IMR-90 (cell line): ENCODE results near the gene HMCES. TPM values are rescaled to one million over a fixed set of nuclear protein-coding genes. Genes with fewer than 3 reads are reported as not detected.

Experiments used
- ATAC-seq: fragments of 200-7000 bp; cut with Tn5 transposase; 2 replicates; pipeline ENCODE4 v1.9.1; 2020; ENCODE audit warnings: low read depth, mild to moderate bottlenecking, moderate library complexity
- BruUV-seq: library from RNA; stranded (reverse); fragments of 400-500 nt; replicated peaks from 2 replicates; lab custom pipeline; 2021; lab: Mats Ljungman, UMichigan
- CTCF ChIA-PET: fragments of 300-600 bp; formaldehyde crosslinking; extraction: SDS; loops from one replicate; lab custom pipeline; 2021; ENCODE audit warnings: antibody characterized with exemption; lab: Yijun Ruan, JAX
- POLR2A ChIA-PET: fragments of 300-600 bp; sonication (Branson Sonifier 250); formaldehyde crosslinking; loops from one replicate; lab custom pipeline; 2022; ENCODE audit warnings: antibody characterized with exemption; ENCODE audit not compliant: unreplicated experiment; lab: Charles Lee
- DNase-seq: peaks from one replicate; pipeline ENCODE4 v3.0.0; 2013
- H2AFZ ChIP-seq: replicated peaks from 2 replicates; pipeline ENCODE3; 2013; ENCODE audit warnings: low read length, mild to moderate bottlenecking; ENCODE audit not compliant: poor library complexity
- H2AK5ac ChIP-seq: 2 replicates; pipeline ENCODE4 v1.6.1; 2013; ENCODE audit warnings: low read depth, low read length, inconsistent platforms
- H2AK9ac ChIP-seq: replicated peaks from 2 replicates; pipeline ENCODE3; 2013; ENCODE audit warnings: mild to moderate bottlenecking, low read depth, low read length, moderate library complexity; ENCODE audit not compliant: poor library complexity
- H2BK120ac ChIP-seq: 2 replicates; pipeline ENCODE4 v1.6.1; 2013; ENCODE audit warnings: low read depth, low read length, inconsistent platforms
- H2BK15ac ChIP-seq: 3 replicates; pipeline ENCODE4 v1.6.1; 2013; ENCODE audit warnings: low read depth, low read length, inconsistent platforms
- H2BK20ac ChIP-seq: 2 replicates; pipeline ENCODE4 v1.6.1; 2013; ENCODE audit warnings: low read depth, mild to moderate bottlenecking, inconsistent platforms, low read length, moderate library complexity
- H2BK5ac ChIP-seq: 2 replicates; pipeline ENCODE4 v1.6.1; 2013; ENCODE audit warnings: mild to moderate bottlenecking, low read depth, low read length, inconsistent platforms; ENCODE audit not compliant: poor library complexity, severe bottlenecking
- H3K14ac ChIP-seq: replicated peaks from 2 replicates; pipeline ENCODE4 v1.6.1; 2013; ENCODE audit warnings: low read depth, low read length, inconsistent platforms
- H3K18ac ChIP-seq: 2 replicates; pipeline ENCODE4 v1.6.1; 2013; ENCODE audit warnings: low read depth, low read length, control low read depth
- H3K23ac ChIP-seq: 2 replicates; pipeline ENCODE4 v1.6.1; 2013; ENCODE audit warnings: low read depth, low read length, inconsistent platforms
- H3K27ac ChIP-seq: 2 replicates; pipeline ENCODE4 v1.5.1; 2013; ENCODE audit warnings: mild to moderate bottlenecking, control low read depth, low read length; ENCODE audit not compliant: insufficient read depth
- H3K27me3 ChIP-seq: 2 replicates; pipeline ENCODE4 v1.6.1; 2013; ENCODE audit warnings: low read length; ENCODE audit not compliant: control insufficient read depth, insufficient read depth
- H3K36me3 ChIP-seq: 2 replicates; pipeline ENCODE4 v1.6.1; 2013; ENCODE audit warnings: low read length, mixed read lengths; ENCODE audit not compliant: control insufficient read depth, insufficient read depth
- H3K4ac ChIP-seq: 2 replicates; pipeline ENCODE4 v1.6.1; 2013; ENCODE audit warnings: low read depth, low read length, inconsistent platforms
- H3K4me1 ChIP-seq: 2 replicates; pipeline ENCODE4 v1.6.1; 2013; ENCODE audit warnings: low read length, mixed read lengths; ENCODE audit not compliant: control insufficient read depth, insufficient read depth
- H3K4me2 ChIP-seq: 2 replicates; pipeline ENCODE4 v1.6.1; 2013; ENCODE audit warnings: low read depth, mild to moderate bottlenecking, control low read depth, low read length, moderate library complexity
- H3K4me3 ChIP-seq: 2 replicates; pipeline ENCODE4 v1.5.1; 2013; ENCODE audit warnings: low read depth, mild to moderate bottlenecking, control low read depth, low read length, moderate library complexity; ENCODE audit not compliant: insufficient read depth
- H3K56ac ChIP-seq: 2 replicates; pipeline ENCODE4 v1.6.1; 2013; ENCODE audit warnings: low read length, inconsistent platforms; ENCODE audit not compliant: insufficient read depth; ENCODE audit errors: extremely low read depth
- H3K79me1 ChIP-seq, 2 experiments: 2 replicates each; pipeline ENCODE4 v1.6.1; 2013; ENCODE audit warnings: low read length in 2 of 2, inconsistent platforms in 1 of 2, low read depth in 1 of 2
- H3K9ac ChIP-seq: 2 replicates; pipeline ENCODE4 v1.6.1; 2013; ENCODE audit warnings: low read depth, low read length, control low read depth
- H3K9me1 ChIP-seq: 2 replicates; pipeline ENCODE4 v1.6.1; 2013; ENCODE audit warnings: low read length, inconsistent platforms; ENCODE audit not compliant: insufficient read depth
- H3K9me3 ChIP-seq: 2 replicates; pipeline ENCODE4 v1.6.1; 2013; ENCODE audit warnings: low read length; ENCODE audit not compliant: control insufficient read depth, insufficient read depth
- H4K20me1 ChIP-seq: 2 replicates; pipeline ENCODE4 v1.6.1; 2013; ENCODE audit warnings: low read length, inconsistent platforms; ENCODE audit not compliant: insufficient read depth
- H4K5ac ChIP-seq: 2 replicates; pipeline ENCODE4 v1.6.1; 2013; ENCODE audit warnings: mild to moderate bottlenecking, low read depth, low read length, control low read depth
- H4K8ac ChIP-seq, 2 experiments: 2 replicates each; pipeline ENCODE4 v1.6.1; 2013; ENCODE audit warnings: low read depth in 2 of 2, low read length in 2 of 2, control low read depth in 1 of 2, inconsistent platforms in 1 of 2
- H4K91ac ChIP-seq: 2 replicates; pipeline ENCODE4 v1.6.1; 2013; ENCODE audit warnings: low read depth, low read length, inconsistent platforms; ENCODE audit not compliant: insufficient read depth
- CEBPB ChIP-seq: IDR thresholded peaks from 2 replicates; pipeline ENCODE4 v1.6.1; 2012; ENCODE audit warnings: low read depth, low read length, improper control_type of control experiment
- CHD1 ChIP-seq: IDR thresholded peaks from 2 replicates; pipeline ENCODE4 v1.6.1; 2012; ENCODE audit warnings: low read depth, low read length, improper control_type of control experiment
- CTCF ChIP-seq: conservative IDR thresholded peaks from 2 replicates; pipeline ENCODE4 v1.5.1; 2012; ENCODE audit warnings: mild to moderate bottlenecking, low read depth, low read length, improper control_type of control experiment
- ELK1 ChIP-seq: fragments of 150-350 bp; IDR thresholded peaks from 2 replicates; pipeline ENCODE4 v1.6.1; 2016; ENCODE audit warnings: low read depth, mild to moderate bottlenecking, low read length, moderate library complexity, borderline replicate concordance
- FOS ChIP-seq: fragments of 150-350 bp; IDR thresholded peaks from 2 replicates; pipeline ENCODE4 v1.6.1; 2016; ENCODE audit warnings: low read depth, low read length
- MAFK ChIP-seq: IDR thresholded peaks from 2 replicates; pipeline ENCODE4 v1.6.1; 2012; ENCODE audit warnings: low read depth, low read length, improper control_type of control experiment
- MAZ ChIP-seq: IDR thresholded peaks from 2 replicates; pipeline ENCODE4 v1.6.1; 2012; ENCODE audit warnings: low read depth, mild to moderate bottlenecking, low read length, improper control_type of control experiment, moderate library complexity, borderline replicate concordance
- MXI1 ChIP-seq: IDR thresholded peaks from 2 replicates; pipeline ENCODE4 v1.6.1; 2012; ENCODE audit warnings: low read depth, mild to moderate bottlenecking, low read length, moderate library complexity, borderline replicate concordance
- NFE2L2 ChIP-seq: fragments of 150-350 bp; IDR thresholded peaks from 2 replicates; pipeline ENCODE4 v1.6.1; 2016; ENCODE audit warnings: low read depth, mild to moderate bottlenecking, low read length
- POLR2A ChIP-seq: IDR thresholded peaks from 2 replicates; pipeline ENCODE4 v1.6.1; 2012; ENCODE audit warnings: mild to moderate bottlenecking, low read depth, low read length
- RCOR1 ChIP-seq: IDR thresholded peaks from 2 replicates; pipeline ENCODE4 v1.6.1; 2012; ENCODE audit warnings: mild to moderate bottlenecking, low read length, improper control_type of control experiment; ENCODE audit not compliant: insufficient replicate concordance
- RFX5 ChIP-seq: IDR thresholded peaks from 2 replicates; pipeline ENCODE4 v1.8.0; 2012; ENCODE audit warnings: low read depth, mild to moderate bottlenecking, low read length, moderate library complexity
- SMC3 ChIP-seq: fragments of 150-350 bp; IDR thresholded peaks from 2 replicates; pipeline ENCODE4 v1.6.1; 2016; ENCODE audit warnings: low read depth, mild to moderate bottlenecking, antibody characterized with exemption, low read length, moderate library complexity
- USF2 ChIP-seq: fragments of 150-350 bp; IDR thresholded peaks from 2 replicates; pipeline ENCODE4 v1.6.1; 2017; ENCODE audit warnings: mild to moderate bottlenecking, antibody characterized with exemption, low read length, low read depth
- WGBS, 2 experiments: methylation state at CpG; one replicate each; pipeline versions ENCODE4 v1.1.5 to v1.1.7; 2013; ENCODE audit warnings: missing lambda C conversion rate in 2 of 2; ENCODE audit not compliant: insufficient read length in 1 of 2; ENCODE audit errors: extremely low coverage in 2 of 2; 5-methylcytosine and 5-hydroxymethylcytosine counted together
- dilution Hi-C: fragments of 300-500 bp; cut with HindIII; formaldehyde crosslinking; loops from one replicate; pipeline ENCODE4 v1.14.3; 2018; ENCODE audit warnings: low sequenced_read_pairs; ENCODE audit not compliant: unreplicated experiment
- in situ Hi-C: fragments of 300-500 bp; cut with MboI; formaldehyde crosslinking; loops from 3 replicates; pipeline ENCODE4 v1.14.3; 2019; ENCODE audit warnings: low sequenced_read_pairs, inconsistent platforms, mixed read lengths
- intact Hi-C: fragments of 100-400 bp; cut with micrococcal nuclease; formaldehyde crosslinking; loops from 2 replicates; pipeline ENCODE4 v1.10.0; 2022
- polyA plus RNA-seq, 3 experiments: library from polyadenylated mRNA; depleted of rRNA; stranded (reverse); fragments of >200 nt; gene quantifications; 2 replicates each; pipeline ENCODE4 v1.2.3, GENCODE V29; 2012; ENCODE audit warnings: low replicate concordance in 1 of 3
- total RNA-seq: library from RNA; depleted of rRNA; stranded (reverse); fragments of >200 nt; gene quantifications from 2 replicates; pipeline ENCODE4 v1.2.3, GENCODE V29; 2012

The HMCES gene
- total and polyA plus RNA-seq, 2 of the 4 experiments (the other 2 are of a cell fraction): 26.0 to 30.5 TPM

GRCh38 chr3:129320261-129320660 lies 41.6 kb downstream of the HMCES start:
- Histone ChIP-seq H3K27me3 (no peaks in the 10 kb centered on the region), H2BK120ac (no peak overlapping the region), H3K27ac (no peak overlapping the region), H3K9me1 (peaks cover 8% of the 10 kb centered on the region; the same call in 1 of the 2 replicates), H3K4me3 (no peak overlapping the region), H3K18ac (no peak overlapping the region), H4K91ac (no peak overlapping the region), H3K4me2 (no peak overlapping the region), H3K9ac (no peak overlapping the region), H2AK5ac (no peak overlapping the region), H3K79me1 (peaks cover 0 to 24% of the 10 kb centered on the region in 2 experiments; a peak in 3 of 4 replicates), H2BK20ac (no peak overlapping the region), H4K8ac (no peak overlapping the region), H2BK5ac (no peak overlapping the region), H3K4ac (no peak overlapping the region), H4K20me1 (no peaks in the 10 kb centered on the region), H3K23ac (no peak overlapping the region), H4K5ac (no peak overlapping the region), H2AFZ (no peak overlapping the region), H3K14ac (no peak overlapping the region), H2AK9ac (no peak overlapping the region), H3K4me1 (peaks cover 3% of the 10 kb centered on the region; the same call in 1 of the 2 replicates), H3K9me3 (no peaks in the 10 kb centered on the region), H2BK15ac (no peak overlapping the region), H3K56ac (no peak overlapping the region), H3K36me3 (peaks cover 8% of the 10 kb centered on the region)
- in situ Hi-C loops: no loop called here
- intact Hi-C loops: no loop called here
- BruUV-seq: no TSS peak
- ATAC-seq: no peak
- no peak for DNase-seq
- dilution Hi-C loops: no loop called here
- TF ChIP-seq NFE2L2: no peak
- no peak for TF ChIP-seq CHD1
- no peak for TF ChIP-seq MAZ
- no peak for TF ChIP-seq ELK1
- no peak for TF ChIP-seq CEBPB
- no peak for TF ChIP-seq CTCF
- no peak for TF ChIP-seq MXI1
- TF ChIP-seq USF2: no peak
- no peak for TF ChIP-seq MAFK
- no peak for TF ChIP-seq RFX5
- TF ChIP-seq POLR2A: no peak
- TF ChIP-seq FOS: no peak
- TF ChIP-seq RCOR1: no peak
- no peak for TF ChIP-seq SMC3
- no CpG with 5 or more reads among the region's 8 CpGs for WGBS, 2 experiments
- CTCF ChIA-PET: no interaction called here
- POLR2A ChIA-PET: no interaction called here
